ENCODE measurements around the gene ALPG.
"Not testable (repeated sequence)": the region's sequence is repeated elsewhere in the genome, so short reads cannot be mapped to it uniquely, and the experiment has no call there.

ALPG gene

GRCh38 chr2:232442431-232442830 lies 35.8 kb downstream of the ALPG start:
- DNase-seq: not testable (repeated sequence)

- not testable (repeated sequence) for DNase-seq
Measured at GRCh38 chr2:232443047-232443446, 36.4 kb downstream of the ALPG start.

GRCh38 chr2:232443669-232444408 lies 37.2 kb downstream of the ALPG start:
- DNase-seq: not testable (repeated sequence)

- DNase-seq: peak; percentile 73
Measured at GRCh38 chr2:232444409-232445148, 37.9 kb downstream of the ALPG start.

- DNase-seq: not testable (repeated sequence)
Measured at GRCh38 chr2:232445149-232445885, 38.7 kb downstream of the ALPG start.

- not testable (repeated sequence) for DNase-seq
Measured at GRCh38 chr2:232446266-232446777, 39.7 kb downstream of the ALPG start.

- DNase-seq: peak; percentile 6
Measured at GRCh38 chr2:232447091-232447620, 40.5 kb downstream of the ALPG start.

- no peak for DNase-seq
Measured at GRCh38 chr2:232447638-232448303, 41.1 kb downstream of the ALPG start.

GRCh38 chr2:232448304-232448690 lies 41.7 kb downstream of the ALPG start:
- DNase-seq: no peak

- DNase-seq: no peak
Measured at GRCh38 chr2:232449964-232450363, 43.3 kb downstream of the ALPG start.

- not testable (repeated sequence) for DNase-seq
Measured at GRCh38 chr2:232451645-232452044, 45.0 kb downstream of the ALPG start.

- DNase-seq: no peak
Measured at GRCh38 chr2:232454630-232455029, 48.0 kb downstream of the ALPG start.

- DNase-seq: no peak
Measured at GRCh38 chr2:232455426-232456255, 49.0 kb downstream of the ALPG start, which contains the start of gene ALPI. Gene ALPI, plus strand, starts transcription at chr2:232456153. Its CDS starts 47 bp downstream, at chr2:232456200.

- no peak for DNase-seq
Measured at GRCh38 chr2:232456296-232457120, 49.9 kb downstream of the ALPG start.

GRCh38 chr2:232457121-232458011 lies 50.7 kb downstream of the ALPG start:
- DNase-seq: no peak

GRCh38 chr2:232458051-232458660 lies 51.5 kb downstream of the ALPG start:
- DNase-seq: no peak

GRCh38 chr2:232458661-232459418 lies 52.2 kb downstream of the ALPG start:
- DNase-seq: no peak

GRCh38 chr2:232459419-232460035 lies 52.9 kb downstream of the ALPG start:
- no peak for DNase-seq

Measured in suppressor macrophage treated with lipopolysaccharide for 4 hours (primary cell).